ENCODE results near the gene VPS33B.
"Not testable (repeated sequence)": the region's sequence is repeated elsewhere in the genome, so short reads cannot be mapped to it uniquely, and the experiment has no call there.

The VPS33B gene

GRCh38 chr15:91032919-91033803, 10.8 kb upstream of the VPS33B start:
- peak in 2 of 4 experiments; percentile 20 to 22 for DNase-seq (ENCODE audit: low read depth in 4 of 4, low spot score in 1 of 4)

- no peak for DNase-seq (ENCODE audit: low read depth in 4 of 4, low spot score in 1 of 4)
Observed at GRCh38 chr15:91031796-91032195, 9.4 kb upstream of the VPS33B start.

- no peak for DNase-seq (ENCODE audit: low read depth in 4 of 4, low spot score in 1 of 4)
Observed at GRCh38 chr15:91027677-91028076, 5.3 kb upstream of the VPS33B start.

- DNase-seq (ENCODE audit: low read depth in 4 of 4, low spot score in 1 of 4) = no peak
Observed at GRCh38 chr15:91023720-91024119, 1.3 kb upstream of the VPS33B start.

GRCh38 chr15:91022832-91023129, 387 bp upstream of the VPS33B start:
- no peak for DNase-seq (ENCODE audit: low read depth in 4 of 4, low spot score in 1 of 4)

- no peak for DNase-seq (ENCODE audit: low read depth in 4 of 4, low spot score in 1 of 4)
Observed at GRCh38 chr15:91021516-91022074, 799 bp downstream of the VPS33B start.

GRCh38 chr15:91018158-91018557, 4.2 kb downstream of the VPS33B start:
- DNase-seq (ENCODE audit: low read depth in 4 of 4, low spot score in 1 of 4) = no peak

- no peak for DNase-seq (ENCODE audit: low read depth in 4 of 4, low spot score in 1 of 4)
Observed at GRCh38 chr15:91017716-91018115, 4.7 kb downstream of the VPS33B start.

- DNase-seq (ENCODE audit: low read depth in 4 of 4, low spot score in 1 of 4) = not testable (repeated sequence)
Observed at GRCh38 chr15:91013701-91014100, 8.7 kb downstream of the VPS33B start.

GRCh38 chr15:91007266-91007665, 15.1 kb downstream of the VPS33B start:
- DNase-seq (ENCODE audit: low read depth in 4 of 4, low spot score in 1 of 4) = no peak

GRCh38 chr15:91001209-91001608, 21.2 kb downstream of the VPS33B start:
- DNase-seq (ENCODE audit: low read depth in 4 of 4, low spot score in 1 of 4) = no peak

- DNase-seq (ENCODE audit: low read depth in 4 of 4, low spot score in 1 of 4) = no peak
Observed at GRCh38 chr15:90998737-90999136, 23.7 kb downstream of the VPS33B start.

GRCh38 chr15:90994417-90995311, 27.7 kb downstream of the VPS33B start, which contains the start of gene PRC1:
PRC1 (minus strand) TSS chr15:90994535; CDS start chr15:90994417, 118 bp downstream.
- DNase-seq (ENCODE audit: low read depth in 4 of 4, low spot score in 1 of 4) = peak; percentile 93 to 98 (median 98)

- peak in 2 of 4 experiments; percentile 2 to 7 for DNase-seq (ENCODE audit: low read depth in 4 of 4, low spot score in 1 of 4)
Observed at GRCh38 chr15:90994059-90994416, 28.4 kb downstream of the VPS33B start.

- DNase-seq (ENCODE audit: low read depth in 4 of 4, low spot score in 1 of 4) = no peak
Observed at GRCh38 chr15:90991587-90992285, 30.7 kb downstream of the VPS33B start.

GRCh38 chr15:90990446-90990845, 31.9 kb downstream of the VPS33B start:
- DNase-seq (ENCODE audit: low read depth in 4 of 4, low spot score in 1 of 4) = no peak

GRCh38 chr15:90989040-90989768, 33.2 kb downstream of the VPS33B start:
- DNase-seq (ENCODE audit: low read depth in 4 of 4, low spot score in 1 of 4) = no peak

- DNase-seq (ENCODE audit: low read depth in 4 of 4, low spot score in 1 of 4) = no peak
Observed at GRCh38 chr15:90988296-90988695, 34.1 kb downstream of the VPS33B start.

GRCh38 chr15:90987561-90988141, 34.7 kb downstream of the VPS33B start:
- no peak for DNase-seq (ENCODE audit: low read depth in 4 of 4, low spot score in 1 of 4)

Measured in stimulated activated CD4-positive, alpha-beta T cell treated with anti-CD3 and anti-CD28 coated beads, Interleukin-1b, Interleukin-23, amount 100 ng/mL, for 24 hours (primary cell).